Measurements from ENCODE around the gene SKOR2.

SKOR2 gene

DNA sequence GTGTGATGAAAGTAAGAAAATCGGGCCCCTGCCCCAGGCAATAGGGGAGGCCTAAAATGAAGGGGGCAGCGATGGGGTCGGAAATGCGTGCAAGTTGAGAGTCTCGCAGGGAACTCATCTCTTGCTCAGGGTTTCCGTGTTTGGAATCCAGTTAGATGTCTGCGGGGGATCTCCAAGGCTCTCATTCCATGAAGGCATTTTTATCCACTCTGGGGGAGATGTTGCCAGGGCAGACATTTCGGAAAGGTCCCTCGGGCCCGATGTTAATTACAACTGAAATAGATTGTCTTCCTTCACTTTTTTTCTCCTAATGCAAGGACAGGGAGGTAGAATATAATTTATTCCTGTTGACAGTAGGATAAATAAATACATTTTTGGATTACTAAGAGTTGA, 12.8 kb upstream of the SKOR2 start:
- TF ChIP-seq, protein P1, sequence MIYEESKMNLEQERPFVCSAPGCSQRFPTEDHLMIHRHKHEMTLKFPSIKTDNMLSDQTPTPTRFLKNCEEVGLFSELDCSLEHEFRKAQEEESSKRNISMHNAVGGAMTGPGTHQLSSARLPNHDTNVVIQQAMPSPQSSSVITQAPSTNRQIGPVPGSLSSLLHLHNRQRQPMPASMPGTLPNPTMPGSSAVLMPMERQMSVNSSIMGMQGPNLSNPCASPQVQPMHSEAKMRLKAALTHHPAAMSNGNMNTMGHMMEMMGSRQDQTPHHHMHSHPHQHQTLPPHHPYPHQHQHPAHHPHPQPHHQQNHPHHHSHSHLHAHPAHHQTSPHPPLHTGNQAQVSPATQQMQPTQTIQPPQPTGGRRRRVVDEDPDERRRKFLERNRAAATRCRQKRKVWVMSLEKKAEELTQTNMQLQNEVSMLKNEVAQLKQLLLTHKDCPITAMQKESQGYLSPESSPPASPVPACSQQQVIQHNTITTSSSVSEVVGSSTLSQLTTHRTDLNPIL (CRISPR knock-in tag; IDR thresholded peaks at IDR 0.05; ENCODE audit: low read depth): no peak
- TF ChIP-seq ESRRG (CRISPR knock-in tag; IDR thresholded peaks at IDR 0.05): no peak
- TF ChIP-seq TOX (CRISPR knock-in tag; IDR thresholded peaks at IDR 0.05; ENCODE audit: borderline replicate concordance): no peak
- TF ChIP-seq, protein P2, sequence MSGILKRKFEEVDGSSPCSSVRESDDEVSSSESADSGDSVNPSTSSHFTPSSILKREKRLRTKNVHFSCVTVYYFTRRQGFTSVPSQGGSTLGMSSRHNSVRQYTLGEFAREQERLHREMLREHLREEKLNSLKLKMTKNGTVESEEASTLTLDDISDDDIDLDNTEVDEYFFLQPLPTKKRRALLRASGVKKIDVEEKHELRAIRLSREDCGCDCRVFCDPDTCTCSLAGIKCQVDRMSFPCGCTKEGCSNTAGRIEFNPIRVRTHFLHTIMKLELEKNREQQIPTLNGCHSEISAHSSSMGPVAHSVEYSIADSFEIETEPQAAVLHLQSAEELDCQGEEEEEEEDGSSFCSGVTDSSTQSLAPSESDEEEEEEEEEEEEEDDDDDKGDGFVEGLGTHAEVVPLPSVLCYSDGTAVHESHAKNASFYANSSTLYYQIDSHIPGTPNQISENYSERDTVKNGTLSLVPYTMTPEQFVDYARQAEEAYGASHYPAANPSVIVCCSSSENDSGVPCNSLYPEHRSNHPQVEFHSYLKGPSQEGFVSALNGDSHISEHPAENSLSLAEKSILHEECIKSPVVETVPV (CRISPR knock-in tag; IDR thresholded peaks at IDR 0.05): no peak
- no peak for TF ChIP-seq ZNF565 (CRISPR knock-in tag; conservative IDR thresholded peaks at IDR 0.05; ENCODE audit: low read depth)
- TF ChIP-seq PPARA (CRISPR knock-in tag; IDR thresholded peaks at IDR 0.05; ENCODE audit: borderline replicate concordance): no peak
- TF ChIP-seq ISL1 (CRISPR knock-in tag; IDR thresholded peaks at IDR 0.05): no peak
- TF ChIP-seq, protein P3, sequence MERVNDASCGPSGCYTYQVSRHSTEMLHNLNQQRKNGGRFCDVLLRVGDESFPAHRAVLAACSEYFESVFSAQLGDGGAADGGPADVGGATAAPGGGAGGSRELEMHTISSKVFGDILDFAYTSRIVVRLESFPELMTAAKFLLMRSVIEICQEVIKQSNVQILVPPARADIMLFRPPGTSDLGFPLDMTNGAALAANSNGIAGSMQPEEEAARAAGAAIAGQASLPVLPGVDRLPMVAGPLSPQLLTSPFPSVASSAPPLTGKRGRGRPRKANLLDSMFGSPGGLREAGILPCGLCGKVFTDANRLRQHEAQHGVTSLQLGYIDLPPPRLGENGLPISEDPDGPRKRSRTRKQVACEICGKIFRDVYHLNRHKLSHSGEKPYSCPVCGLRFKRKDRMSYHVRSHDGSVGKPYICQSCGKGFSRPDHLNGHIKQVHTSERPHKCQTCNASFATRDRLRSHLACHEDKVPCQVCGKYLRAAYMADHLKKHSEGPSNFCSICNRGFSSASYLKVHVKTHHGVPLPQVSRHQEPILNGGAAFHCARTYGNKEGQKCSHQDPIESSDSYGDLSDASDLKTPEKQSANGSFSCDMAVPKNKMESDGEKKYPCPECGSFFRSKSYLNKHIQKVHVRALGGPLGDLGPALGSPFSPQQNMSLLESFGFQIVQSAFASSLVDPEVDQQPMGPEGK (CRISPR knock-in tag; IDR thresholded peaks at IDR 0.05; ENCODE audit: borderline replicate concordance): no peak
- no peak for TF ChIP-seq RARB (CRISPR knock-in tag; IDR thresholded peaks at IDR 0.05)
- TF ChIP-seq ZNF8 (CRISPR knock-in tag; IDR thresholded peaks at IDR 0.05): no peak
- TF ChIP-seq ZNF70 (CRISPR knock-in tag; IDR thresholded peaks at IDR 0.05): no peak
- TF ChIP-seq, protein P4, sequence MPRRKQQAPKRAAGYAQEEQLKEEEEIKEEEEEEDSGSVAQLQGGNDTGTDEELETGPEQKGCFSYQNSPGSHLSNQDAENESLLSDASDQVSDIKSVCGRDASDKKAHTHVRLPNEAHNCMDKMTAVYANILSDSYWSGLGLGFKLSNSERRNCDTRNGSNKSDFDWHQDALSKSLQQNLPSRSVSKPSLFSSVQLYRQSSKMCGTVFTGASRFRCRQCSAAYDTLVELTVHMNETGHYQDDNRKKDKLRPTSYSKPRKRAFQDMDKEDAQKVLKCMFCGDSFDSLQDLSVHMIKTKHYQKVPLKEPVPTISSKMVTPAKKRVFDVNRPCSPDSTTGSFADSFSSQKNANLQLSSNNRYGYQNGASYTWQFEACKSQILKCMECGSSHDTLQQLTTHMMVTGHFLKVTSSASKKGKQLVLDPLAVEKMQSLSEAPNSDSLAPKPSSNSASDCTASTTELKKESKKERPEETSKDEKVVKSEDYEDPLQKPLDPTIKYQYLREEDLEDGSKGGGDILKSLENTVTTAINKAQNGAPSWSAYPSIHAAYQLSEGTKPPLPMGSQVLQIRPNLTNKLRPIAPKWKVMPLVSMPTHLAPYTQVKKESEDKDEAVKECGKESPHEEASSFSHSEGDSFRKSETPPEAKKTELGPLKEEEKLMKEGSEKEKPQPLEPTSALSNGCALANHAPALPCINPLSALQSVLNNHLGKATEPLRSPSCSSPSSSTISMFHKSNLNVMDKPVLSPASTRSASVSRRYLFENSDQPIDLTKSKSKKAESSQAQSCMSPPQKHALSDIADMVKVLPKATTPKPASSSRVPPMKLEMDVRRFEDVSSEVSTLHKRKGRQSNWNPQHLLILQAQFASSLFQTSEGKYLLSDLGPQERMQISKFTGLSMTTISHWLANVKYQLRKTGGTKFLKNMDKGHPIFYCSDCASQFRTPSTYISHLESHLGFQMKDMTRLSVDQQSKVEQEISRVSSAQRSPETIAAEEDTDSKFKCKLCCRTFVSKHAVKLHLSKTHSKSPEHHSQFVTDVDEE (CRISPR knock-in tag; IDR thresholded peaks at IDR 0.05): no peak
- TF ChIP-seq TCF4 (CRISPR knock-in tag; IDR thresholded peaks at IDR 0.05; ENCODE audit: borderline replicate concordance): no peak
- no peak for TF ChIP-seq ARNTL (CRISPR knock-in tag; IDR thresholded peaks at IDR 0.05; ENCODE audit: borderline replicate concordance, low read depth)
- TF ChIP-seq, protein P5, sequence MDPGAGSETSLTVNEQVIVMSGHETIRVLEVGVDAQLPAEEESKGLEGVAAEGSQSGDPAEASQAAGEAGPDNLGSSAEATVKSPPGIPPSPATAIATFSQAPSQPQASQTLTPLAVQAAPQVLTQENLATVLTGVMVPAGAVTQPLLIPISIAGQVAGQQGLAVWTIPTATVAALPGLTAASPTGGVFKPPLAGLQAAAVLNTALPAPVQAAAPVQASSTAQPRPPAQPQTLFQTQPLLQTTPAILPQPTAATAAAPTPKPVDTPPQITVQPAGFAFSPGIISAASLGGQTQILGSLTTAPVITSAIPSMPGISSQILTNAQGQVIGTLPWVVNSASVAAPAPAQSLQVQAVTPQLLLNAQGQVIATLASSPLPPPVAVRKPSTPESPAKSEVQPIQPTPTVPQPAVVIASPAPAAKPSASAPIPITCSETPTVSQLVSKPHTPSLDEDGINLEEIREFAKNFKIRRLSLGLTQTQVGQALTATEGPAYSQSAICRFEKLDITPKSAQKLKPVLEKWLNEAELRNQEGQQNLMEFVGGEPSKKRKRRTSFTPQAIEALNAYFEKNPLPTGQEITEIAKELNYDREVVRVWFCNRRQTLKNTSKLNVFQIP (CRISPR knock-in tag; IDR thresholded peaks at IDR 0.05; ENCODE audit: borderline replicate concordance, low read depth): no peak
- TF ChIP-seq OSR1 (CRISPR knock-in tag; IDR thresholded peaks at IDR 0.05): no peak
- no peak for TF ChIP-seq SNAI2 (CRISPR knock-in tag; IDR thresholded peaks at IDR 0.05)
- TF ChIP-seq BACH2 (CRISPR knock-in tag; IDR thresholded peaks at IDR 0.05; ENCODE audit: borderline replicate concordance): no peak
- no peak for TF ChIP-seq ZC3H10 (CRISPR knock-in tag; IDR thresholded peaks at IDR 0.05)
- ATAC-seq: no peak

DNA sequence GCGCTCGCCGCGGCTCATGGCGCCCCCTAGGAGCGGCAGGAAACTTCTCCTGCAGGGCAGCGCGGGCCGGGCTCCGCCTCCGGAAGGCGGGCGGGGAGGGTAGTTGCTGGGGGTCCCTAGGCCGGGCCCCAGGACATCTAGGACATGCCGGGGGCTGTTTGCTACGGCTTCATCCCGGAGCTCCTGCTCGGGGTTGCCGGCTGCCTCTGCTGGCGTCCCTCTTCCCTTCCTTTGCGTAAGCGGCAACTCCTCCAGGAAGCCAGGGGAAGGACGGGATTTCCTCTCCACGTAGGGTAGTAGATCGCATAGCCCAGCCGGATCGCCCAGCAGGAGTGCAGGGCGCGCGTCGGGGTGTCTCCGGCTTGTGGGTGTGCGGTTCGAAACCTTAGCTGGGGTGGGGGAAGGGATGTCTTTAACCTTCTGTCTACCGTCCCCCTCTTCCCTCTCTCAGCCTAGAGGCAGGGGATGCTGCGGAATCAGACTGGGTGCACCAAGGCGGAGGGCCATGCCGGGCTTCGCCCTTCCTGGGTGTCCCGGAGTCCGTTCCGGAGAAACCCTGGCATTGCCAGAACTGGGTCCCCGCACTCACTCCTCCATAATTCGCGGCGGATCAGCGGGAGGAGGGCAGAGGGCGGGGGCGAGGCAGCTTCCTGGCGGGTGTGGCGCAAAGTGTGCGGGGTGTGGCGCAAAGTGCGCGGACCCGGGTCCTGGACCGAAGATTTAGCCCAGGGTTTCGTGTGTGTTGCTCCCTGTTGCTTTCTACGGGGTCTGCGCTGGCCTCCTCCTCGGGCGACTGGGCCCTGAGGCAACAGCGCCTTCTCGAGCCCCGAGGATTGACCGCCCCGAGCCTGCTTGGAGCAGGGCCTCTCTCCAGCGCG, 12.2 kb upstream of the SKOR2 start:
- ATAC-seq: peak; percentile 48; the same call in 2 of the 3 replicates
- TF ChIP-seq TOX (CRISPR knock-in tag; IDR thresholded peaks at IDR 0.05; ENCODE audit: borderline replicate concordance) (no peak), TCF4 (CRISPR knock-in tag; IDR thresholded peaks at IDR 0.05; ENCODE audit: borderline replicate concordance) (no peak), SNAI2 (CRISPR knock-in tag; IDR thresholded peaks at IDR 0.05) (no peak)

DNA sequence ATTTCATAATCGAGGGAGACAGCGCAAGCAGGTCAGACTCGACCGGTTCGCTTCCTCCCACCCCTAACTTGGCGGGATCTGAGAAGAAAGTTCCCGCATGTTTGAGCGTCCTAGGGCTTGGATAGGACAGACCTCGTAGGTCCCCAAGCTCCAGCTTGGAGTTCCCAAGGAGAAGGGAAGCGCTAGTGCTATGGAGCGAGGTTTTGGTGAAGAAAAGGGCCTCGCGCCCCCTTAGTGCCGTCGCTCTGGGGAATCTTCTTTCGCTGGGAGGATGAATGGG, 11.6 kb upstream of the SKOR2 start:
- no peak for ATAC-seq
- TF ChIP-seq, protein P3 (CRISPR knock-in tag; IDR thresholded peaks at IDR 0.05; ENCODE audit: borderline replicate concordance): no peak
- no peak for TF ChIP-seq ZFP30 (CRISPR knock-in tag; IDR thresholded peaks at IDR 0.05)
- TF ChIP-seq ZNF565 (CRISPR knock-in tag; conservative IDR thresholded peaks at IDR 0.05; ENCODE audit: low read depth): no peak
- no peak for TF ChIP-seq OSR1 (CRISPR knock-in tag; IDR thresholded peaks at IDR 0.05)
- TF ChIP-seq TCF4 (CRISPR knock-in tag; IDR thresholded peaks at IDR 0.05; ENCODE audit: borderline replicate concordance): no peak
- TF ChIP-seq RARB (CRISPR knock-in tag; IDR thresholded peaks at IDR 0.05): no peak
- TF ChIP-seq ESRRG (CRISPR knock-in tag; IDR thresholded peaks at IDR 0.05): no peak
- TF ChIP-seq, protein P2 (CRISPR knock-in tag; IDR thresholded peaks at IDR 0.05): no peak
- TF ChIP-seq, protein P1 (CRISPR knock-in tag; IDR thresholded peaks at IDR 0.05; ENCODE audit: low read depth): no peak
- no peak for TF ChIP-seq ZNF70 (CRISPR knock-in tag; IDR thresholded peaks at IDR 0.05)

Data from SK-N-SH treated with all-trans-retinoic acid at 6 μM for 48 hours (cell line).